Measurements from ENCODE around the gene SLC1A5.
A peak's percentile ranks its signal among the peaks of the same experiment; 100 is the strongest.
"Not testable (repeated sequence)": the region's sequence is repeated elsewhere in the genome, so short reads cannot be mapped to it uniquely, and the experiment has no call there.

Gene SLC1A5

DNA sequence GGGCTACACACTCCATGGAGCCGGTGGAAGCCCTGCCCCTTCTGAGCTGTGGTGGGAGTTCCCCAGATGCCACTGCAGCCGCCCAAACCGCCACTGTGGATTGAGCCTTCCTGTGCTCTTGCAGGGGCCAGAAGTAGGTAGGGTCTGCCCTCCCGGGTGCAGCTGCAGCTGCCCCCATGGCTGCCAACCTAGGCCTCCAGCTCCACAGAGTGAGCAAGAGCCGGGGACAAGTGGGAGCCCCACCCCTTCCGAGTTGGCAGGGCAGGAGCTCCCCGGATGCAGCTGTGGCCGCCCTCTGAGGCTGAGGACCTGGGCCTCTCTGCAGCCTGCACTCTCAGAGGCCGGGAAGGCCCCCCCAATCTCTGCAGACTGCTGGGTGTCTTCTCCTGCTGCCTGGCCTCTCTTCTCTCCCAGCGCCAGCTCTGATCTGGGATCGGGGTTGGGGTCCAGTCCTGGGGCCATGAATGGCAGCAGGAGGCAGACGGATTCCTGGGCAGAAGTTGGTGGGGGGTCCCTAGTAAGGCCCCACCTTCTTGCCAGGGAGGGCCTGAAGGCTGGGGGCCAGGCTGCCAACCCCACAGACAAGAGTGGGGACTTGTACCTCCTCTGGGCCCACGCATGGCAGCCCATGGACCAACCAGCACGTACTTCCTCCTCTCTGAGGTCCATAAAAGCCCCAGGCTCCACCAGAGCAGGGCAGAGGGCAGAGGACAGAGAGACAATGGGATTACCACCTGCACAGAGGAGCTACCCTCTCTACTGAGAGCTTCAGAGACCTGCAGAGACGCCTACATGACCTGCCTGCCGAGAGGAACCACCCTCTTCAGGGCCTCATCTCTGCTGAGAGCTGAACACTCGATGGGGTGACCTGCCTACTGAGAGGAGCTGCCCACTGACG, 33.4 kb upstream of the SLC1A5 start:
- Histone ChIP-seq H3K27ac (ENCODE audit: insufficient read depth, low read length, poor library complexity, severe bottlenecking) (peak overlapping the region; percentile 62), H3K4me1 (ENCODE audit: control insufficient read depth, insufficient read depth, low read length, poor library complexity, severe bottlenecking) (peaks cover 27% of the 10 kb centered on the region), H3K4me3 (ENCODE audit: insufficient read depth, low read depth, low read length, poor library complexity, severe bottlenecking) (peak overlapping the region; percentile 7), H3K27me3 (replicated peaks; ENCODE audit: control insufficient read depth, insufficient read depth, low read length, poor library complexity, severe bottlenecking) (no peaks in the 10 kb centered on the region), H3K36me3 (ENCODE audit: control insufficient read depth, insufficient read depth, low read length) (no peaks in the 10 kb centered on the region), H3K9me3 (ENCODE audit: control insufficient read depth, low read length) (no peaks in the 10 kb centered on the region)
- DNase-seq = peak; percentile 30 to 41 (median 36)

DNA sequence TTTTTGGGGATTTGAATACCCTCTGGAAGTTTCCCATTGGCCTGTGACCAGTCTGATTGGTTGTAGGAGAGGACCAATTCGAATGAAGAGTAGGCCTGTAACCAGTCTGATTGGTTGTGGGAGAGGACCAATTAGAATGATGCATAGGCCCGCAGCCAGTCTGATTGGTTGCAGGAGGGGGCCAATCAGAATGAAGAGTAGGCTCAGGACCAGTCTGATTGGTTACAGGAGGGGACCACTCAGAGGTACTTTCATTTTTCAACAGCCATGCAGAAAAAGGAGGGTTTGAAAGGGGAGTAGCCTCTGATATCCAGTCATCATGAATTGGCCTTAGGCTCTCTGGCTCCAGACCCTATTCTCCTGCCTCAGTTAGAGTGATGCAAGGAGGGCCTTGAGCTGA, 30.4 kb upstream of the SLC1A5 start:
- no peaks in the 10 kb centered on the region for H3K9me3 ChIP-seq (ENCODE audit: control insufficient read depth, low read length)
- no peak overlapping the region for H3K27ac ChIP-seq (ENCODE audit: insufficient read depth, low read length, poor library complexity, severe bottlenecking)
- H3K4me1 ChIP-seq (ENCODE audit: control insufficient read depth, insufficient read depth, low read length, poor library complexity, severe bottlenecking) = peaks cover 27% of the 10 kb centered on the region
- H3K27me3 ChIP-seq (replicated peaks; ENCODE audit: control insufficient read depth, insufficient read depth, low read length, poor library complexity, severe bottlenecking) = no peaks in the 10 kb centered on the region
- no peak for DNase-seq
- H3K36me3 ChIP-seq (ENCODE audit: control insufficient read depth, insufficient read depth, low read length) = no peaks in the 10 kb centered on the region
- H3K4me3 ChIP-seq (ENCODE audit: insufficient read depth, low read depth, low read length, poor library complexity, severe bottlenecking) = no peak overlapping the region

DNA sequence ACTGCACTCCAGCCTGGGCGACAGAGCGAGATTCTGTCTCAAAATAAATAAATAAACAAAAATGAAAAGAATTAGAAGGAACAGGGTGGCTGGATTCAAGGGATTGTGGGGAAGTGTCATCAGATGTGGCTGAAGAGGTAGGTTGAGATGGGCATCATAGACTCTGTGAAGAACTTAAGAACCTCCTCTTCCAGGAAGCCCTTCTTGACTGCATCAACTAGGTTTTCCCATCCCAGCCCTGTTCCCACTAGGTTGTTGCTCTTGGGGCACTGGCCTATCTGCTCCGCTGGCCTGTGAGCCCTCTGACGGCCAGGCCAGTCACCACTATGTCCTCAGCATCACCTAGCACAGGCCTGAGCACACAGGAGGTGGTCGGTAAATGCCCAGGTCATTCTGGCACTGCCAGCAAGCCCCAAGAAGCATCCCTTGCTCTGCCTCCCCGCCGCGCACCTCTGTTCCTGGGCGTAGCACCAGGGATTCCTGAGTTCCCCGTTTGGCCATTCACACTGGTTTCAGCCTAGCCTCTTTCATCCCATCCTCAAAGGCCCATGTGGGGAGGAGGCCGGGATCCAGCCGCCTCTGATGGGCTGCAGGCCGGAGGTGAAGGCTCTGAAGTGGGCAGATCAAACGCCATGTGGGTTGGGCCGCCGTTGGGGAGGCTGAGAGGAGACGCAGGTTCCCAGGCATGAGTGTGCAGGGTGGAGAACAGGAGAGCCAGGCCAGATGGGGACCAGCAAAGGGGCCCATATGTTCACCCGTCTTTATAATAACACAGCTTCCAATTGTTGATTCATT, 27.6 kb upstream of the SLC1A5 start:
- Histone ChIP-seq H3K27me3 (replicated peaks; ENCODE audit: control insufficient read depth, insufficient read depth, low read length, poor library complexity, severe bottlenecking) (no peaks in the 10 kb centered on the region), H3K36me3 (ENCODE audit: control insufficient read depth, insufficient read depth, low read length) (no peaks in the 10 kb centered on the region), H3K9me3 (ENCODE audit: control insufficient read depth, low read length) (no peaks in the 10 kb centered on the region), H3K4me3 (ENCODE audit: insufficient read depth, low read depth, low read length, poor library complexity, severe bottlenecking) (no peak overlapping the region), H3K4me1 (ENCODE audit: control insufficient read depth, insufficient read depth, low read length, poor library complexity, severe bottlenecking) (peaks cover 14% of the 10 kb centered on the region), H3K27ac (ENCODE audit: insufficient read depth, low read length, poor library complexity, severe bottlenecking) (no peak overlapping the region)
- no peak for DNase-seq

DNA sequence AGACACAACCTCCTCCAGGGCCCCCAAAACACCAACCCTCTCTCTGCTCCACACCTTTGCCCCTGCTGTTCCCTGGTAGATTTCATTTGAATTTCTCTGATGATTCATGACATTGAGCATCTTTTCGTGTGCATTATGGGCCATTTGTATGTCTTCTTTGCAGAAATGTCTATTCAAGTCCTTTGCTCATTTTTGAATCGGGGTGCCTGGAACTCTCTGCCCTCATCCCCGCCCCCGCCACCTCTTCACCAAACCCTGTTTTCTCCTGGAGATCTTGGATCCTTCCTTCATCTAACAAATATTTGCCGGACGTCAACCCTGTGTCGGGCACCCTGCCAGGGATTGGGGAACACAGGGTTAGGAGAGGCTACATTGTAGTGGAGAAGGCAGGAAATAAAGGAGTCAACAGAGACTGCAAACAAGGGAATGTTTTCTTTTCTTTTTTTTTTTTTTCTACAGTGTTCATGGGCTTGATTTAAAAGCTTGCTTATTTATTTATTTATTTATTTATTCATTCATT, 25.5 kb upstream of the SLC1A5 start:
- Histone ChIP-seq H3K9me3 (ENCODE audit: control insufficient read depth, low read length) (no peaks in the 10 kb centered on the region), H3K4me3 (ENCODE audit: insufficient read depth, low read depth, low read length, poor library complexity, severe bottlenecking) (no peak overlapping the region), H3K4me1 (ENCODE audit: control insufficient read depth, insufficient read depth, low read length, poor library complexity, severe bottlenecking) (peaks cover 2% of the 10 kb centered on the region), H3K36me3 (ENCODE audit: control insufficient read depth, insufficient read depth, low read length) (no peaks in the 10 kb centered on the region), H3K27me3 (replicated peaks; ENCODE audit: control insufficient read depth, insufficient read depth, low read length, poor library complexity, severe bottlenecking) (no peaks in the 10 kb centered on the region), H3K27ac (ENCODE audit: insufficient read depth, low read length, poor library complexity, severe bottlenecking) (no peak overlapping the region)
- no peak for DNase-seq

DNA sequence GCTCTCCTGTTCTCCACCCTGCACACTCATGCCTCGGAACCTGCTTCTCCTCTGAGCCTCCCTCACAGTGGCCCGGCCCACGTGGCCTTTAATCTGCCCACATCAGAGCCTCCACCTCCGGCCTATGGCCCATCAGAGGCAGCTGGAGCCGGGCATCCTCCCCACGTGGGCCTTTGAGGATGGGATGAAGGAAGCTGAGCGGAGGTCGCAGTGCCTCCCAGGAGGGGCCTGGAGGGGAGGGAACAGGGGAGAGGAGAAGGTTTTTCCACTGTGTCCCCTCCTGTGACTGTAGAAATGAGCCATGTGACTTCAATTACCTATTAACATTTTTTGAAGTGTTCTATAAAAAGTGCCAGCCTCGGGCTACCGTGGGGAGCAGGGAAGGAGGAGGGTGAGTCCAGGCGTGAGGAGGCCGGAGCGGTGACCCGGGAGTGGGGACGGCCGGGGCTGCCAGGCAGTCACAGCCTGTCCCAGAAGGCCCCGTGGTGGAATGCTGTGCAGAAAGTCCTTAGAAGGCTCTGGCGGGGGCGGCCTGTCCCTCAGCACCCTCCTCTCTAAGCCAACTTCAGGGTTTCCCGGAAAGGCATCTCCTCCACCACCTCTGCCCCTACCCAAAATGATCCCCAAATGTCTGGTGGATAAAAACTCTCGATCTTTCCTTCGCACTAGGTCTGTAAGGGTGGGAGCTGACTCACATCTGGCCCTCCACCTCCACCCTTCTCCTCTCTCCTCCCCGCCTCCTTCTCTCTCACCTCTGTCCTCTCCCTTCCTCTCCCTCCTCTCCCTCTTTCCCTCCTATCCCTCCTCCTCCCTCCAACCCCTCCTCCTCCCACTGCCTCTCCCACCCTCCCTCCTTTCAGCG, 24.8 kb upstream of the SLC1A5 start:
- Histone ChIP-seq H3K9me3 (ENCODE audit: control insufficient read depth, low read length) (no peaks in the 10 kb centered on the region), H3K4me3 (ENCODE audit: insufficient read depth, low read depth, low read length, poor library complexity, severe bottlenecking) (no peak overlapping the region), H3K4me1 (ENCODE audit: control insufficient read depth, insufficient read depth, low read length, poor library complexity, severe bottlenecking) (no peaks in the 10 kb centered on the region), H3K27me3 (replicated peaks; ENCODE audit: control insufficient read depth, insufficient read depth, low read length, poor library complexity, severe bottlenecking) (no peaks in the 10 kb centered on the region), H3K36me3 (ENCODE audit: control insufficient read depth, insufficient read depth, low read length) (no peaks in the 10 kb centered on the region), H3K27ac (ENCODE audit: insufficient read depth, low read length, poor library complexity, severe bottlenecking) (no peak overlapping the region)
- DNase-seq = no peak

DNA sequence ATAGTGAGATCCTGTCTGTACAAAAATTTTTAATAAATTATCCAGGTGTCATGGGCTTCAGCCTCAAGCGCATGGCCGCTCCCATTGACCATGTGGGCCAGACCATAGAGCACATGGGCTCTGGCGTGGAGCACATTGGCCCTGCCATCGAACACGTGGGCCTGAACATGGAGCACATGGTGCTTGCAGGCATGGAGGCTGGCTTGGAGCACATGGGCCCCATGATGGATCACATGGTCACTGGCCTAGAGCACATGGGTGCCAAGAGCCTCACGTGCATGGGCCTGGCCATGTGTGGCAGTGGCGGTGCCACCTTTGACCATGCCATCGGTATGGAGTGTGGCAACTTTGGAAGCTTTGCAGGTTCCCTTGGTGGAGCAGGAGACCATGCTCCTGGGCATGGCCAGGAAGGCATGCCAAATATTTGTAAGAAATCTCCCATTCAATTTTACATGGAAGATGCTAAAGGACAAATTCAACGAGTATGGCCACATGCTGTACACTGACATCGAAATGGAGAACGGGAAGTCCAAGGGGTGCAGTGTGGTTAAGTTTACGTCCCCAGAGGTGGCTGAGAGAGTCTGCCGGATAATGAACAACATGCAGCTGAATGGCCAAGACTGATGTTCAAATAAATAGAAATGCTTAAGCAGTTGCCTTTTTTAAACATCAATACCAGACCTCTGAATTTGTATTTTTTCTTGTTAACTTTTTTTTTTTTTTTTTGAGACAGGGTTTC, 21.3 kb upstream of the SLC1A5 start:
- Histone ChIP-seq H3K27ac (ENCODE audit: insufficient read depth, low read length, poor library complexity, severe bottlenecking) (no peak overlapping the region), H3K36me3 (ENCODE audit: control insufficient read depth, insufficient read depth, low read length) (no peaks in the 10 kb centered on the region), H3K4me1 (ENCODE audit: control insufficient read depth, insufficient read depth, low read length, poor library complexity, severe bottlenecking) (no peaks in the 10 kb centered on the region), H3K4me3 (ENCODE audit: insufficient read depth, low read depth, low read length, poor library complexity, severe bottlenecking) (no peak overlapping the region), H3K27me3 (replicated peaks; ENCODE audit: control insufficient read depth, insufficient read depth, low read length, poor library complexity, severe bottlenecking) (no peaks in the 10 kb centered on the region), H3K9me3 (ENCODE audit: control insufficient read depth, low read length) (no peaks in the 10 kb centered on the region)
- DNase-seq = no peak

DNA sequence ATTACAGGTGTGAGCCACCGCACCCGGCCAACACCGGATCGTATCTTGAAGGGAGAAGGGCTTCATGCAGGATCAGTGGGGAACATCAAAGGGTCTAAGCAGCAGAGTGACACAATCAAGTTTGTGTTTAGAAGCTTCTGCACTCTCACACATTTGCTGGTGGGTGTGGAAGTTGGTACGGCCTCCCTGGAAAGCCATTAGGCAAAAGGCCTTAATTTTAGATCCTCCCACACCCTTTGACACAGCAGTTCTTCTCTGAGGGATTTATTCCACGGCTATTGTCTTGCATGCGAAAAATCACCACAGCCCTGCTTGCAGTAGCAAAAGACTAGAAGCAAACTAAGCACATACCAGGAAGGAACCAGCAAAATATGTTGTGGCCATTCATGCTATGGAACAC, 18.3 kb upstream of the SLC1A5 start:
- H3K27me3 ChIP-seq (replicated peaks; ENCODE audit: control insufficient read depth, insufficient read depth, low read length, poor library complexity, severe bottlenecking) = no peaks in the 10 kb centered on the region
- H3K36me3 ChIP-seq (ENCODE audit: control insufficient read depth, insufficient read depth, low read length) = no peaks in the 10 kb centered on the region
- no peaks in the 10 kb centered on the region for H3K9me3 ChIP-seq (ENCODE audit: control insufficient read depth, low read length)
- H3K4me3 ChIP-seq (ENCODE audit: insufficient read depth, low read depth, low read length, poor library complexity, severe bottlenecking) = no peak overlapping the region
- no peaks in the 10 kb centered on the region for H3K4me1 ChIP-seq (ENCODE audit: control insufficient read depth, insufficient read depth, low read length, poor library complexity, severe bottlenecking)
- H3K27ac ChIP-seq (ENCODE audit: insufficient read depth, low read length, poor library complexity, severe bottlenecking) = no peak overlapping the region
- DNase-seq = no peak

DNA sequence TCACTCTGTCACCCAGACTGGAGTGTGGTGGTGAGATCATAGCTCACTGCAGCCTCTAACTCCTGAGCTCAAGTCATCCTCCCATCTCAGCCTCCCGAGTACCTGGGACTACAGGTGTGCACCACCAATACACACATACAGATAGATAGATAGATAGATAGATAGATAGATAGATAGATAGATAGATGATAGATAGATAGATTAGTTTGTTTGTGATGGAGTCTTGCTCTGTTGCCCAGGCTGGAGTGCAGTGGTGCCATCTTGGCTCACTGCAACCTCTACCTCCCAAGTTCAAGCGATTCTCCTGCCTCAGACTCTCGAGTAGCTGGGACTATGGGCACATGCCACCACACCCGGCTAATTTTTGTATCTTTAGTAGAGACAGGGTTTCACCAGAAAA, 16.0 kb upstream of the SLC1A5 start:
- not testable (repeated sequence) for DNase-seq; H3K9me3 ChIP-seq (ENCODE audit: control insufficient read depth, low read length); H3K4me3 ChIP-seq (ENCODE audit: insufficient read depth, low read depth, low read length, poor library complexity, severe bottlenecking); H3K36me3 ChIP-seq (ENCODE audit: control insufficient read depth, insufficient read depth, low read length); H3K4me1 ChIP-seq (ENCODE audit: control insufficient read depth, insufficient read depth, low read length, poor library complexity, severe bottlenecking); H3K27me3 ChIP-seq (replicated peaks; ENCODE audit: control insufficient read depth, insufficient read depth, low read length, poor library complexity, severe bottlenecking); H3K27ac ChIP-seq (ENCODE audit: insufficient read depth, low read length, poor library complexity, severe bottlenecking)

DNA sequence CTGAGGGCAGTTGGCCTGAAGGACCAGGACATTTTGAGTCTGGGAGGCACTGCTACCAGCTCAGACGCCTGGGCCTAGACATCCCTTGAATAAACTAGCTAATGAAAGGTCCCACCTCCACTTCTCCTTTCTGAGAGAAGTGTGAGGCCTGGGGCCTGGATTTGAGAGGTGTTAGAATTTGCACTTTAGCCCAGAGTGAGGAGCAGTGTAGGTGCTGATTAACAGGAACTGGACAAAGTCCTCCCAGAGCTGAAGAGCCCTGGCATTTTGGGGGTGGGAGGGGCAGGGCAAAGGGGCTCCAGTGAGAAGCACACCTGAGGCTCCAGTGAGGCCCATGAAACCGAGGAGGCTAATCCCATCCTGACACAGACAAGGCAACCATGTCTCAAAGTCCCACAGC, 15.2 kb upstream of the SLC1A5 start:
- Histone ChIP-seq H3K4me1 (ENCODE audit: control insufficient read depth, insufficient read depth, low read length, poor library complexity, severe bottlenecking) (no peaks in the 10 kb centered on the region), H3K27me3 (replicated peaks; ENCODE audit: control insufficient read depth, insufficient read depth, low read length, poor library complexity, severe bottlenecking) (no peaks in the 10 kb centered on the region), H3K9me3 (ENCODE audit: control insufficient read depth, low read length) (no peaks in the 10 kb centered on the region), H3K4me3 (ENCODE audit: insufficient read depth, low read depth, low read length, poor library complexity, severe bottlenecking) (no peak overlapping the region), H3K27ac (ENCODE audit: insufficient read depth, low read length, poor library complexity, severe bottlenecking) (no peak overlapping the region), H3K36me3 (ENCODE audit: control insufficient read depth, insufficient read depth, low read length) (no peaks in the 10 kb centered on the region)
- no peak for DNase-seq
